ENCODE results near the gene CEP68. TPM values are rescaled to one million over a fixed set of nuclear protein-coding genes. Genes with fewer than 3 reads are reported as not detected.
"Not testable (repeated sequence)": the region's sequence is repeated elsewhere in the genome, so short reads cannot be mapped to it uniquely, and the experiment has no call there.

Gene CEP68
- total RNA-seq, 4 donors from 2014 or later = 18.5 to 27.5 (median 25.3) TPM

DNA sequence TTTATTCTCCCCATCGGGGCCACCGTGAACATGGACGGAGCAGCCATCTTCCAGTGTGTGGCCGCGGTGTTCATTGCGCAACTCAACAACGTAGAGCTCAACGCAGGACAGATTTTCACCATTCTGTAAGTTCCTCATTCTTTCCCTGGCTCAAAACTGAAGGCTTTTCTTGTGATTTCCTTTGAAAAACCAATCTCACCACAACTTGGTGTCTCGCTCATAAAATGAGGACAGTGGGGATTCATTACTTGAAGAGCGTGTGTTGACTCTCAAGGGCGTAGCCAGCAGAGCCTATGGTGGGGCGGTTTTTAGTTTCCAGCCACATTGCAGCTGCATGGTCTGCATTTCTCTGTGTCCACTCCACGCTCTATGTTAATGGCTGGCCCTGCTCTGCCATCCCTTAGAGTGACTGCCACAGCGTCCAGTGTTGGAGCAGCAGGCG lies 38.1 kb upstream of the CEP68 start:
- intact Hi-C loops (cut with DNase I; ENCODE audit: low total_unique reads) = no loop called here
- H3K4me3 ChIP-seq (ENCODE audit: low read depth, poor library complexity, severe bottlenecking) = no peak overlapping the region
- 86 to 89% methylated on average over 15 of the region's 15 CpGs for WGBS, 2 donors
- DNase-seq (ENCODE audit: low spot score in 2 of 2) = peak in 1 of 2 donors; percentile 26
- TF ChIP-seq, protein P1, sequence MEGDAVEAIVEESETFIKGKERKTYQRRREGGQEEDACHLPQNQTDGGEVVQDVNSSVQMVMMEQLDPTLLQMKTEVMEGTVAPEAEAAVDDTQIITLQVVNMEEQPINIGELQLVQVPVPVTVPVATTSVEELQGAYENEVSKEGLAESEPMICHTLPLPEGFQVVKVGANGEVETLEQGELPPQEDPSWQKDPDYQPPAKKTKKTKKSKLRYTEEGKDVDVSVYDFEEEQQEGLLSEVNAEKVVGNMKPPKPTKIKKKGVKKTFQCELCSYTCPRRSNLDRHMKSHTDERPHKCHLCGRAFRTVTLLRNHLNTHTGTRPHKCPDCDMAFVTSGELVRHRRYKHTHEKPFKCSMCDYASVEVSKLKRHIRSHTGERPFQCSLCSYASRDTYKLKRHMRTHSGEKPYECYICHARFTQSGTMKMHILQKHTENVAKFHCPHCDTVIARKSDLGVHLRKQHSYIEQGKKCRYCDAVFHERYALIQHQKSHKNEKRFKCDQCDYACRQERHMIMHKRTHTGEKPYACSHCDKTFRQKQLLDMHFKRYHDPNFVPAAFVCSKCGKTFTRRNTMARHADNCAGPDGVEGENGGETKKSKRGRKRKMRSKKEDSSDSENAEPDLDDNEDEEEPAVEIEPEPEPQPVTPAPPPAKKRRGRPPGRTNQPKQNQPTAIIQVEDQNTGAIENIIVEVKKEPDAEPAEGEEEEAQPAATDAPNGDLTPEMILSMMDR (IDR thresholded peaks at IDR 0.05) = no peak
- no peak for TF ChIP-seq POLR2A (IDR thresholded peaks at IDR 0.05)

DNA sequence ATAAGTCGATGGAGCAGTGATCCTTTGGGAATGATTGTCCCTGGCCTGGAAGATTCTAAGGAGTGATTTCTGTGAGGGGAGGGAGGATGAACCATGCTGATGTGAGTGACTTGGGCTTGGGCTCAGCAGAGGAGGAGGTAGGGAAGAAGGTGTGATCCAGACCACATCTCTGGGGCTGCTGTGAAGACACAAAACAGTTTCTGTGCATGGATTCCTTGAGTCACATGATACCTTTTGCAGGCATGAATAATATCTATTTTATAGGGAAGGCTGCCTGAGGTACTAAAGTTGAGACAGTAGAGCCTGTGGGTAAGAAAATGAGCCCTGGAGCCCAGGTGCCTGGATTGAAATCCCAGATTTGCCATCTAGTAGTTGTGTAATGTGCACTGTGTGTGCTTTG lies 37.2 kb upstream of the CEP68 start:
- intact Hi-C loops (cut with DNase I; ENCODE audit: low total_unique reads) = no loop called here
- WGBS, 2 donors = 72 to 80% methylated on average over 1 of the region's 1 CpG
- no peak for DNase-seq (ENCODE audit: low spot score in 2 of 2)
- H3K4me3 ChIP-seq (ENCODE audit: low read depth, poor library complexity, severe bottlenecking) = no peak overlapping the region
- TF ChIP-seq, protein P1 (IDR thresholded peaks at IDR 0.05) = no peak

DNA sequence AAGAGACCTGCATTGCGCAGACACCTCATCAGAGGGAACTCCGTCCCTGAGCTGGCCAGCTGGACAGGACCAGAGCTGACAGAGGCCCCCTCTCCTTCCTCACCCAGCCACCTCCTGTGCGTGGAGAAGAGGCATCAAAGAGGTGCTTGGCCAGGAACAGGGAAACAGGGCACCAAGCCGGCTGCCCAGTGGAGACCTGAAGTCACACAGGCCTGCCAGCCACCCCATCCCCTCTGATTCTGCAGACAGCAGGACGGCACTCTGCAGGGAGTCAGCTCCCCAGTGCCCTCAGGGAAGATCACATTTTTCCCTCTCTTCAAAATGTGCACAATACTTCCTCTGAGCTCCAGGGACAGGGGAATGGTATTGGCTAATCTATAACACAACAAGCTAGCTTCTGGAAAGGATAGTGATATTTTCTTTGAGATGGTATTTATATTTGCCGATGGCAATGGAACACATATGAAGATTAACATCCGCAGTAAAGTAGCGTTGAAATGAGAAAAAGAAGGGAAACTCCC lies 36.5 kb upstream of the CEP68 start:
- DNase-seq (ENCODE audit: low spot score in 2 of 2) = no peak
- TF ChIP-seq POLR2A (IDR thresholded peaks at IDR 0.05) = no peak
- TF ChIP-seq, protein P1 (IDR thresholded peaks at IDR 0.05) = no peak
- no peak overlapping the region for H3K4me3 ChIP-seq (ENCODE audit: low read depth, poor library complexity, severe bottlenecking)
- 88 to 90% methylated on average over 8 of the region's 8 CpGs for WGBS, 2 donors
- intact Hi-C loops (cut with DNase I; ENCODE audit: low total_unique reads) = no loop called here

DNA sequence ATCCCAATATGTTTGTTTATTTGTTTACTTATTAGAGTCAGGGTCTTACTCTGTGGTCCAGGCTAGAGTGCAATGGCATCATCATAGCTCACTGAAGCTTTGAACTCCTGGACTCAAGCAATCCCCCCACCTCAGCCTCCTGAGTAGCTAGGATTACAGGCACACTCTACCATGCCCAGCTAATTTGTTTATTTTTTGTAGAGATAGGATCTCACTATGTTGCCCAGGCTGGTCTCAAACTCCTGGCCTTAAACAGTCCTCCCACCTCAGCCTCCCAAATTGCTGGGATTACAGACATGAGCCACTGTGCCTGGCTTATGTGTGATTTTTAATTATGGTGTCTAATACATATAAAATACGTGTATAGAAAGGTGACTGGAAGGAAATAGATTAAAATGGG lies 36.0 kb upstream of the CEP68 start:
- H3K4me3 ChIP-seq (ENCODE audit: low read depth, poor library complexity, severe bottlenecking); DNase-seq (ENCODE audit: low spot score in 2 of 2); intact Hi-C loops (cut with DNase I; ENCODE audit: low total_unique reads): not testable (repeated sequence)
- 89 to 95% methylated on average over 1 of the region's 1 CpG for WGBS, 2 donors

DNA sequence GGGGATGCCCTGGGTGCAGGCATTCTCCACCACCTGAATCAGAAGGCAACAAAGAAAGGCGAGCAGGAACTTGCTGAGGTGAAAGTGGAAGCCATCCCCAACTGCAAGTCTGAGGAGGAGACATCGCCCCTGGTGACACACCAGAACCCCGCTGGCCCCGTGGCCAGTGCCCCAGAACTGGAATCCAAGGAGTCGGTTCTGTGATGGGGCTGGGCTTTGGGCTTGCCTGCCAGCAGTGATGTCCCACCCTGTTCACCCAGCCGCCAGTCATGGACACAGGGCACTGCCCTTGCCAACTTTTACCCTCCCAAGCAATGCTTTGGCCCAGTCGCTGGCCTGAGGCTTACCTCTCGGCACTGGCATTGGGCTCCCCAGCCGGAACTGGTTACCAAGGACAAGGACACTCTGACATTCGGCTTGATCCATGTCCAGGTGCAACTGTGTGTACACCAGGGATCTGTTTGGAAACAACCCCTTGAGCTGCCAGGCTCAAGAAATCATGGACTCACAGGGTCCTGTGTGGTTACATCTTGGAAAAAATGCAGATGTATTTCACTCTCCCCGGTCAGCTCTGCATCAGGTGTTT lies 35.2 kb upstream of the CEP68 start:
- no peak for TF ChIP-seq POLR2A (IDR thresholded peaks at IDR 0.05)
- TF ChIP-seq, protein P1 (IDR thresholded peaks at IDR 0.05) = no peak
- intact Hi-C loops (cut with DNase I; ENCODE audit: low total_unique reads) = no loop called here
- WGBS, 2 donors = 81 to 86% methylated on average over 9 to 11 of the region's 11 CpGs
- H3K4me3 ChIP-seq (ENCODE audit: low read depth, poor library complexity, severe bottlenecking) = no peak overlapping the region
- no peak for DNase-seq (ENCODE audit: low spot score in 2 of 2)

DNA sequence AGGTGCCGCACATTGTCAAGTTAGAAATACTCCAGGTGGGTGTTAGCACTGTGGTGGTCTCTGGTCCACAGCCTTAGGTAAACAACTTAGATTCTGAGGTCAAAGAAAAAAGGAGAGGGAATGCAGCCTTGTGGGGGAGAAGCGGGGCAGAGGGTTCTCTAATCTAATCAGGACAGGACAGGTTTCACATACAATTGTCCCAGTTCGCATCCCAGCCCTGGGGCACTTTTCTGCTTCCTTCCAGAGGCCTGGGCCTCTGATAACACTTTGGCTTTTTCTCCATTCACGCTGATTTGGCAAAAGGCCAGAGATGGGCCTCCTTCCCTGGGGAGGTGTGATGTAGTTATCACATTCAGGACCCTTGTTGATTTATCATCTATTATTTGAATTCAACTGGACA lies 34.5 kb upstream of the CEP68 start:
- WGBS, 2 donors = 68 to 71% methylated on average over 4 of the region's 4 CpGs
- no peak for DNase-seq (ENCODE audit: low spot score in 2 of 2)
- TF ChIP-seq POLR2A (IDR thresholded peaks at IDR 0.05) = no peak
- TF ChIP-seq, protein P1 (IDR thresholded peaks at IDR 0.05) = no peak
- no peak overlapping the region for H3K4me3 ChIP-seq (ENCODE audit: low read depth, poor library complexity, severe bottlenecking)
- intact Hi-C loops (cut with DNase I; ENCODE audit: low total_unique reads) = no loop called here
